SH-SY5Y (cell line): ENCODE data around the gene SMC4.

Source experiments
- GATA2 ChIP-seq: IDR thresholded peaks from 2 replicates; pipeline ENCODE4 v1.6.1; 2011; ENCODE audit warnings: mild to moderate bottlenecking, low read depth, low read length
- GATA3 ChIP-seq: IDR thresholded peaks from 2 replicates; pipeline ENCODE4 v1.6.1; 2011; ENCODE audit warnings: low read depth, mild to moderate bottlenecking, low read length, moderate library complexity

Gene SMC4

DNA sequence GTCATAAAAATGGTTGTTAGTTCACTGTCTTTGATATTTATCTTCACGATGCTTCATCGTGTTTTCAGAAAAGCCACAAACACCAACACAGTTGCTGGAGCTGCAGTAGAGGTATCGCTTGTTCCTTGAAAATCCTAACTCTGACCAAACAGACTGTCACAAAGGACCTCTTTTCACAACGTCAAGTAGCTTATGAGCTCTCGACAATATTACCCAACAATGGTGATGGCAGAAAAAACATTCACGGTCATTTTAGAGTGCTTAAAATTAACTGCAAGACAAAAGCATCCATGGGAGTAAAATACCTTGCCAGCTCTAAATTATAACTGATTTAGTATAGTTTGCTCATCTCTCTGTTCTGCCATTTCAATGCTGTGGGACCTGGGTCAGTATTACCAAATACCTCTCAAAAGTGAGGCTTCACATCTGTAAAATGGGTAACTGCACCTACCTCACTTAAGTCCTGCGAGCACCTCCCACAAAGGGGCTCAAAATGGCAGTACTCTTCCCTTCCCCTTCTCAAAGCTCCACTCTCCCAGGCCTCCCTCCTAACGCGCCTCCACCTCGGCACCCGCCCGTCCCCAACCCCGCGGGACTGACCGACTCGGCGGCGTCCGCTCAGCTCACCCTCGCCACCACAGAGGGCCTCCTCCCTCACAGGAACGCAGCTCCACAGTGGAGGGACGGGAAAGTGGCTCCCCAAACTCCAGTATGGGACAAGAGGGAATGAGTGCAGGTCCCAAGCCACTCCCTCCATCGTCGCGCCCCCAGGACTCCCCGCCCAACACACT lies 49.6 kb downstream of the SMC4 start:
- TF ChIP-seq GATA2 (no peak), GATA3 (no peak)

DNA sequence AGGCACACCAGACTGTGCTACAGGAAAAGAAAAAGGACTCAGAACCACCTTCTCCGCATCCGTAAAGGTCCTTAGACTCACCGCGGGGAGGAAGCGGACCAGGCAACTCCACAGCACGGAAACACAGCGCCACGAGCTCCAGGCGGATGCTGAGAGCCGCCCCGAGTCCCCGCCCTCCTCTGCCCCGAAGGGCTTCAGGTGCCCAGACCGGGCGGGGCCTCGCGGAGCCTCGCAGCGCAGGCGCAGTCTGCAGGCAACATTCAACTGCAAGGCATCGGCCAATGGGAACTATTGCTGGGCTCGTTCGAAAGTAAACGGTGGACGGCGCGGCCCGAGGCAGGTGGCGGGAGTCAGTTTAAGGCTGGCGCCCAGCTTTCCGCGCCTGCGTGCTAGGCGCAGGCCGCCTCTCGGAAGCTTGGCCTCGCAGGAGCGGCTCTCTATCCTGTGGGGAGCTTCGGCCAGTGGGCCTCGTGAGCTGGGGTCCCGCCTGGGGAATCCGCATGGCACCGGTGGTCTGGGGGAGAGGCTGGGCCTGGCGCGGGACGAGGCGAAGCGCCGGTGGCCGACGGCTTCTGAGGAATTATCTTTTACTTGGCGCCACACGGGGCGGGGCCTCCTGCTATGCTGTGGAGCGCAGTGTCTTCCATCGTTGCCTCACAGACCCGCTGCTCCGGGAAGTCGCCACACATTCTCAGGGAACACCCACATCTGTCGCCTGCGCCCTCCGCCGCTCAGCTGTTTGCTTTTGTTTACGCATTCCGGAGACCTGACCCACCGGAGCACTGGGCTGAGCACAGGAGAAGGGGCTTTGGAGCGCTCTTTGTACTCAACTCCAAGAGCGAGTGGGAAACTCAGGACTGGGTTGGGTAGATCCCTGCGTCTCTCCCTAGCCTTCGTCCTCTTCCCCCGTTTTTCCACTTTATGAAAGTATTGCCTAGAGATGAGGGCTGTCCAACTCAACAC lies 50.5 kb downstream of the SMC4 start, which contains the start of gene TRIM59:
Gene TRIM59 (minus strand): TSS at position 151 of the 963 bp plus-strand sequence. CDS start 10,603 bp downstream, outside the sequence.
- no peak for TF ChIP-seq GATA3
- no peak for TF ChIP-seq GATA2

GRCh38 chr3:160450846-160451245 lies 51.4 kb downstream of the SMC4 start:
- TF ChIP-seq GATA2 (no peak), GATA3 (no peak)

GRCh38 chr3:160451602-160452001 lies 52.2 kb downstream of the SMC4 start:
- no peak for TF ChIP-seq GATA2
- TF ChIP-seq GATA3: no peak

GRCh38 chr3:160454995-160455394 lies 55.5 kb downstream of the SMC4 start:
- no peak for TF ChIP-seq GATA3
- no peak for TF ChIP-seq GATA2

- TF ChIP-seq GATA3 (no peak), GATA2 (no peak)
Observed at GRCh38 chr3:160455846-160456245, 56.4 kb downstream of the SMC4 start.

DNA sequence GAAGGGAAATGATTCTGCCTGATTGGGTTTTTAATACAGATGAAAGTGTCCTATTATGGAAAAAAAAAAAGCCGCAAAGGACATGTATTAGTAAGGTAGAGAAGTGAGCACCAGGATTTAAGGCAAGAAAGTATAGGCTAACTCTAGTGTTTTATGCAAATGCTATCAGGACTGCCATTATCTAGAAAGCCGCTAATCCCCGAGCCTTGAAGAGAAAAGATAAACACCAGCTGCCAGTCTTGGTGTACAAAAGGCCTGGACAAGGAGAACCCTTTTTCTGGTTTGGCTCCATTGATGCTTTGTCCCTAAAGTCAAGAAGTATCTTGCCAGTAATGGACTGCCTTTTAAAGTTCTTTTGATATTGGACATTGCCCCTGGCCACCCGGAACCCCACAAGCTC lies 58.7 kb downstream of the SMC4 start:
- TF ChIP-seq GATA2: no peak
- TF ChIP-seq GATA3: no peak

- TF ChIP-seq GATA3 (no peak), GATA2 (no peak)
Observed at GRCh38 chr3:160459450-160459970, 60.1 kb downstream of the SMC4 start.

DNA sequence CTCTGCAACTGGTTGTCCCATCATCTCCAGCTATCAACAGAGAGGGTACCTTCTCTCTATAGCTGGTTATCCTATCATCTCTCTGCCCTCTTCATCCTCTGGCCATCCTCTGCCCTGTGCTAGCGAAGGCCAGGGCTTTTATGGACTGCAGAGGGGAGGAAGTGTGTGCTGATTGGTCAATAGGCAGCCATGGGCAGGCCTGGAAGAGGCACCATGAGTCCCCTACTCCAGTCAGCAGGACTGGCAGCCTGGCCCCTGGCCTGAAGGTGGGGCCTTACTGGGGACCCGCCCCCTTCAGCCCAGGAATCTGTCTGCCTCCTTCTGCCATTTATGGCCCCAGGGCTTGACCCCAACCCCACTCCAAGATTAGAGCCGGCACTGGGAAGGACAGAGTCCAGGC lies 60.6 kb downstream of the SMC4 start:
- TF ChIP-seq GATA2 (no peak), GATA3 (no peak)

- no peak for TF ChIP-seq GATA3
- TF ChIP-seq GATA2: no peak
Observed at GRCh38 chr3:160464321-160464720, 64.9 kb downstream of the SMC4 start.

DNA sequence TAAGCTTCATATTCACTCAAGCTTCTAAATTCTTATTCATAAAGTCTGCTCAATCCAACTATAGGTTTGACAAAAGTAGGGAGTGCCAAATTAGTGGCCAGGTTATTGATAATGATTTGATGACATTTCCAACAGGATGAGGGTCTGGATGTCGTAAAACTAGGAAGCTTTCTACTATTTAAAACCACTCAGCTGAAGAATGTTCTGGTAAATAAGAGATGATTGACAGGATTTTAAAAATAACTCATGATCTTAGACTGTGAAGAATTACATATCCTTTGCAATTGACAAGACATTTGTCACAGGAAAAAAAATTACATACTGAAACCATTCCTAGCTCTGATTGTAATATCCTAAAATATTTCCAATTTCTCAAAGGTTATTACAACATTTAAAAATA lies 65.5 kb downstream of the SMC4 start:
- no peak for TF ChIP-seq GATA3
- TF ChIP-seq GATA2: no peak

- TF ChIP-seq GATA3: no peak
Observed at GRCh38 chr3:160470181-160470580, 70.7 kb downstream of the SMC4 start.

GRCh38 chr3:160471892-160472291 lies 72.4 kb downstream of the SMC4 start:
- no peak for TF ChIP-seq GATA2
- no peak for TF ChIP-seq GATA3

GRCh38 chr3:160472344-160472743 lies 72.9 kb downstream of the SMC4 start:
- TF ChIP-seq GATA3 (no peak), GATA2 (no peak)

- TF ChIP-seq GATA2 (no peak), GATA3 (no peak)
Observed at GRCh38 chr3:160473221-160473620, 73.8 kb downstream of the SMC4 start.
